Epithelial cell of proximal tubule (primary cell): ENCODE measurements around the gene MUSTN1. TPM values are rescaled to one million over a fixed set of nuclear protein-coding genes. Genes with fewer than 3 reads are reported as not detected.

Experiments
- DNase-seq: peaks from one replicate; pipeline ENCODE4 v3.0.0-alpha.2; 2011; ENCODE audit warnings: low read depth
- H3K4me3 ChIP-seq: 2 replicates; pipeline ENCODE4 v1.5.1; 2011; ENCODE audit warnings: low read depth, mild to moderate bottlenecking, low read length
- CTCF ChIP-seq: conservative IDR thresholded peaks from 2 replicates; pipeline ENCODE4 v1.5.1; 2012; ENCODE audit warnings: low read depth, mild to moderate bottlenecking, low read length
- total RNA-seq: library from RNA; depleted of rRNA; stranded (reverse); fragments of >200 nt; gene quantifications from 2 replicates; pipeline ENCODE4 v1.2.3, GENCODE V29; 2015

The MUSTN1 gene
- total RNA-seq, 1 donor from 2014 or later = not detected

DNA sequence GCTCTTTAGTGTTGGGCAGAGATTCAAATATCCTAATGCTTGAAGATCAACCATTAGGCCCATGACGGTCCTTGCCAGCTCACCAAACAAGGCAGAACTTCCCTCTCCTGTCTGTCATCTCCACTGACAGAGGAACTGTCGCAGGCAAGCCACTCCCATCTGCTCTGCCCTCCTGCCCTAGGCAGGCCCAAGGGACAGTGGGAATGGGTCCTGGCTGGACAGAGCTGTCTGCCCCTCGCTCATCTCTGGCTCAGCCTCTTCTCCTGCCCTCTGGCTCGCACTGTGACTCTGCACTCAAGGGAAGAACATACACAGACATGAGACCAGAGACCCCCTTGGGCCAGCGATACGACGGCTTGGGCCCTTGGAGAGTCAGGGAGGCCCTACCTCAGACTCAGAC, 7.6 kb upstream of the MUSTN1 start:
- H3K4me3 ChIP-seq = no peak overlapping the region
- no peak for TF ChIP-seq CTCF
- DNase-seq = no peak

- TF ChIP-seq CTCF = no peak
- no peak overlapping the region for H3K4me3 ChIP-seq
- no peak for DNase-seq
These were observed 7.1 kb upstream of the MUSTN1 start for GRCh38 chr3:52841981-52842340.

GRCh38 chr3:52841211-52841980, 6.6 kb upstream of the MUSTN1 start:
- H3K4me3 ChIP-seq = no peak overlapping the region
- no peak for DNase-seq
- TF ChIP-seq CTCF = no peak

GRCh38 chr3:52839892-52840545, 5.2 kb upstream of the MUSTN1 start:
- TF ChIP-seq CTCF = no peak
- no peak for DNase-seq
- H3K4me3 ChIP-seq = no peak overlapping the region

GRCh38 chr3:52839268-52839575, 4.4 kb upstream of the MUSTN1 start:
- H3K4me3 ChIP-seq = no peak overlapping the region
- no peak for DNase-seq
- TF ChIP-seq CTCF = no peak

DNA sequence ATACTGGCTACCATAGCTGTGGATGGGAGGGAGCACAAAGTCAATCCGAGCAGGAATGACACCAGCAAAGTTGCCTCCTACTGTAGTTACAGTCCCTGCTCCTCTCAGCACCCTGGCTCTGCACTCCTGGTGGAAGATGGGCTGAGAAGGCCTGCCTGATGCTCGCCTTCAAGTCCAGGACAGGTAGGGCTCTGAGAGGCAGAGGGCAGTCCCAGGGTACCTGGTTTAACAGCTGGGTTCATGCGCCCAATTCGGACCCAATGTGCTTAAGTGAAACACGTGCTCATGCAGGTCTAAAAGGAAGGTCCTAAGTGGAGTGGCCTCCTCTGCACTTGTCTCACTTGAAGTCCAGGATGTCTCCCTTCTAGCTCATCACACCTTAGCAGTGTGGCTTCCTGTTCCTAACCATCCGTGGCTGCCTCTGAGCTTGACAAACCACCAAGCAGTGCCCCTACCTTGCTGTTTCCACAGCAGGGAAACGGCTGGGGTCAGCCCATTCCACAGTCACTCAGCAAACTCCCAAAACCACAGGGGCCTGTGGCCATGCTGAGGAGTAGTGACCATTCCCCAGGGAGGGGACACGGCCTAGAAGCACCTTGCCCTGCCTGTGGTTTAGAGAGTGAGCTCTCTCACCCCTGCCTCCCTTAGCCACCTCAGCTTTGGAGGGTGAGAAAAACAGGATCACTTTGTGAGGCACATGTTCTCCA, 3.9 kb upstream of the MUSTN1 start:
- TF ChIP-seq CTCF = no peak
- H3K4me3 ChIP-seq = no peak overlapping the region
- DNase-seq = no peak

DNA sequence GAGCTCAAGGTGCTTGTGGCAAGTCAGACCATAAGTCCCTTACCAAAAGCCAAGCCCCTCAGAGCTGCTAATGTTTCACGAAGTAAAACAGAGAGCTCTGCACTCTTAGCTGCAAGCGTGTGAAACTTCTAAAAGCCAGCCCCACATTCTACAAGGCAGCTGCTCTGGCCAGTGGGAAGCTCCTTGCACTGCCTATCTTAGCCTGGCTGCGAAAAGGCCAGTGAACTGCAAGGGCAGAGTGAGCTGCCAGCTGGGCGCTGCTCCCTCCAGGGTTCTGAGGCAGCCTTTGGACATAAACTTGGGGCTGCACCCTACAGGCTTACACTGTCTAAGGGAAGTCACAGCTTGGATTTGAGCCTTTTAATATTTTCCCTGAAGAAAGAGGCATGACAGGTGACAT, 2.2 kb upstream of the MUSTN1 start:
- no peak for TF ChIP-seq CTCF
- no peak overlapping the region for H3K4me3 ChIP-seq
- DNase-seq = no peak
